GM18951 (cell line): ENCODE measurements around the gene PIP4K2A.

Source experiments
- POLR2A ChIP-seq: IDR thresholded peaks from 4 replicates; pipeline ENCODE4 v1.6.1; 2011; ENCODE audit warnings: mild to moderate bottlenecking; ENCODE audit not compliant: insufficient read length, insufficient read depth; ENCODE audit errors: extremely low read depth
- in situ Hi-C: fragments of 300-500 bp; cut with MboI; formaldehyde crosslinking; loops from one replicate; pipeline ENCODE4 v1.12.0; 2022; ENCODE audit warnings: low sequenced_read_pairs, mixed read lengths, inconsistent platforms; ENCODE audit not compliant: unreplicated experiment

The PIP4K2A gene

DNA sequence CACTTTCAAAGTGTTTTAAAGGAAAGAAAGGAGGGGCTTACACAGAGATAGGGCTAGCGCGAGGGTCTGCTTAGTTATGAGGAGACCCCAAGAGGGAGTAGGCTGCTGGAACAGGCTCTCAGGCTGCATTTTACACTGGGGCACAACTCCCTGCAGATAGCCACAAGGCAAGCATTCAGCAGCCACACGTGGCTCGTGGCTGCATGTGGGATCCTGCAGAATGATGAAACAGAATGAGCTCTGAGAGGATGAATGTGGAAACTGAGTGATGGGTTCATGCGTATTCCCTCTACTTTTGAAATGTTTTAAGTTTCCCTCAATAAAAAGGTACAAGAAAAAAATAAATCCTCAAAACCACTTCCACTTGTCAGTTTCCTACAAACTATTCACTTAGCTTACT, 37.0 kb downstream of the PIP4K2A start:
- no peak for TF ChIP-seq POLR2A
- in situ Hi-C loops, result no loop called here

DNA sequence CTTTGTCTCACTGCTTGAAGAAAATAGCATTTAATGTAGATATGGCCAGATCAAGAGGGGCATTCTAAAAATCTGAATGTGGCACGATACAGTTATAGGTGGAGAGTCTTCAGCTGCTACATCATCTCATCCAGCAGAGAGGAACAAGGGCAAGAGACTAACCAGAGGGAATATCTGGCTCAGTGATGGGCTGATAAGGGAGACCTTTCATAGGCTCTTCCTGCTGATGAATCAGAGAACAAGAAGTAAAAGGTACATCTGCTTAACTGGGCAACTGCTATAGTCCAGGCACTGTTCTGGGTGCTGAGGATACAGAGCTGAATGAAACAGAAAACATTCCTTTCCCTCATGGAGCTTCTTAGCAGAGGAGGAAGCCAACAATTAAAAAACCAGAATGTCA, 37.9 kb downstream of the PIP4K2A start:
- in situ Hi-C loops, result no loop called here
- no peak for TF ChIP-seq POLR2A

DNA sequence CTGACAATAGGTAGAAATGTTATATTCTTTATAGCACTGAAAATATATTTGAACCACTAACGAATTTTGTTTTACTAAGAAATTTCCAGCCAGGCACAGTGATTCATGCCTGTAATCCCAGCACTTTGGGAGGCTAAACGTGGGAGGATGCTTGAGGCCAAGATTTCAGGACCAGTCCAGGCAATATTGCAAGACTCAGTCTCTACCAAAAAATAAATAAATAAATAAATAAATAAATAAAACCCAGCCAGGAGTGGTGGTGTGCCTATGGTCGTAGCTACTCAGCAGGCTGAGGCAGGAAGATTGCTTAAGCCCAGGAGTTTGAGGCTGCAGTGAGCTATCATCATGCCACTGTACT, 39.8 kb downstream of the PIP4K2A start:
- TF ChIP-seq POLR2A, result no peak
- in situ Hi-C loops, result no loop called here

DNA sequence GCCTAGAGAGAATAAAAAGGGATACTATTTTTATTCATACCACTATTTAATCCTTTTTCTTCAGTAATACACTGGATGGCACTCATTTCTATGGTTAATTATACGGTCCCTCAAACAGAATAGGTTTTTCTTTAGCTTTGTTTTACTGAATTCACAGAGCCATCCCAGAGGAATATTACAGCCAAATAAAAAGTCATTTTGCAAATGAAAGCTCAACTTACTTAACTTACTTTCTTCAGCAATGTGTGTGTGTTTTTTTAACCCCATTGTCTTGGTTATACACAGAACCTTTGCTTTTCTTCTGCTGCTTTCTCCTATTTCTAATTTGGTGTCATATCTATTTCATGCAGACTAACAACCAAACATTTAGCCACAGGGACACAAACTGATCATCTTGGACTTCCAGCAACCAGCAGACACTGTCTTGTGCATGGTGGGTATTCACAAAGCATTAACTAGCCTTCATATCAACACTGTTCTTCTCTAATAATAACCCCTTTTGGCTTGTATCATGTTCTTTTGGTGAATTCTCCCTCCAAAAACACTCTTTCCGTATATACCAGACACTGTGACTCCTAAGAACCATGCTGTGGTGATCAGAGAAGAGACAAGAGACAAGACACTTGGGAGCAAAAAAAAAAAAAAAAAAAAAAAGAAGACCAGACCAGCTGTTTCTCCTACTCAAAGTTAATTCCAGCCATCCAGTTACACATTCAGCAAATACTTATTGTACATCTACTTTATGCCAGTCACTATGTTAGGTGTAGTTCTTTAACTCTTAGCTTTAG, 40.4 kb downstream of the PIP4K2A start:
- no peak for TF ChIP-seq POLR2A
- in situ Hi-C loops, result no loop called here

DNA sequence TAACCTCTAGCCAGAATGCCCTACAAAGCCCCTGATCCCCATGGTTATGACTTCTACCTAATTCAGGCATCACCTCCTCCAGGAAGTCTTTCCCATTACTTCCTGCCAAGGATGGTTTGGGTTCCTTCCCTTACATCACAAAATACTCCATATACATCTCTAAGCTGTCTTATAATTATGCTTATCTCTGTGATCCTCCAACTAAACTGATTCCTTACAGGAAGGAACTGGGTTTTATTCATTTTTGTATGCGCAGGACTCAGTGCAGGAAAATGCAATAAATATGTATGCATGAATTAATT, 41.3 kb downstream of the PIP4K2A start:
- TF ChIP-seq POLR2A, result no peak
- in situ Hi-C loops, result no loop called here

DNA sequence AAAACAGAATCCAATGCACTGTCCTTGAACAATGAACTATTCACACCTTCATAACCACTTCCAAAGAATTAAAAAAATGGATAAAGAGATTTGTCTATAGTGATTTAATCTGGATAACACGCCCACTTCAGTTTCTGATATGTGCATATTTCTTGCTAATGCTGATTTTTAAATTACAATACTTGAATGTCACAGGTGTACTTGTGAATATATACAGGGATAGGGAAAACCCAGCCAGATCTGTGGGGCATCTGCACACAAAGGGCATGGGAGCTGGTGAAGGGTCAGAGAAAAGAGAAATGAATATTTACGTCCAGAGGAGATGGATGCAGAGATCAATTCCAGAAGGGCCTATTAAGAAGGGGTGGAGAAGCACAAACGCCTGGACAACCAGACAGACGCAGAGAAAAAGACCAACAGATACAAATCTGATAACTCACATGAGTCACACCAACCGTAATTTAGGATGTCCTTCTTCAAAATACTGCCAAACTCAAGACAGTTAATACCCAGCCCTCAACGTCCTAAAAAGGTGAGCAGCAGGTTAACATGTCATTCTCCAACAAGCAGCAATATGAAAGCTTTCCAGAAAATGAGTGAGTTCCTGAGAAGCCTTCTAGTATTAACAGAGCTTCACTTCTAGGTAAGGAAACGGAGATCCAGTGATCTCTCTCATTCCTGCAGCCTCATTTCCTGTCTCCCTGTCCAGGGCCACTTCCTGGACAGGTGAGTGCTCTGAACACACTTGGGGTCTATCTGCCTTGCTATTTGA, 41.9 kb downstream of the PIP4K2A start:
- TF ChIP-seq POLR2A, result no peak
- in situ Hi-C loops, result no loop called here

DNA sequence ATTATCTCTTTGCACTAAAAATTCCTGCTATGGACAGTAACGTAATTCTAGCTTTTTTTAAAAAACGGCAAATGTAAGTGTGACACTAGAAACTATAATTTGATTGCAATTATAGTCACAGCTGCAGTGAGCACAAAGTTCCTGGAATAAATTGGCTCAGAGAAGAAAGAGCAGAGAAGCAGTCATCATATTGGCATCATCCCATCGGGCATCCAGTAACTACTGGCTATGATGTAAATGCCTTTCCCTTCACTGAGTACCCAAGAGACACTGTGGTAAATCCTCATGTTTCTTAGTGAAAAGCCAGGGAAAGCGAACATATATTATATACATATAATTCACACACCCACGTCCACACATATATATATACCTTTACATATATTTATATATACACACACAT, 43.6 kb downstream of the PIP4K2A start:
- in situ Hi-C loops, result no loop called here
- TF ChIP-seq POLR2A, result no peak

DNA sequence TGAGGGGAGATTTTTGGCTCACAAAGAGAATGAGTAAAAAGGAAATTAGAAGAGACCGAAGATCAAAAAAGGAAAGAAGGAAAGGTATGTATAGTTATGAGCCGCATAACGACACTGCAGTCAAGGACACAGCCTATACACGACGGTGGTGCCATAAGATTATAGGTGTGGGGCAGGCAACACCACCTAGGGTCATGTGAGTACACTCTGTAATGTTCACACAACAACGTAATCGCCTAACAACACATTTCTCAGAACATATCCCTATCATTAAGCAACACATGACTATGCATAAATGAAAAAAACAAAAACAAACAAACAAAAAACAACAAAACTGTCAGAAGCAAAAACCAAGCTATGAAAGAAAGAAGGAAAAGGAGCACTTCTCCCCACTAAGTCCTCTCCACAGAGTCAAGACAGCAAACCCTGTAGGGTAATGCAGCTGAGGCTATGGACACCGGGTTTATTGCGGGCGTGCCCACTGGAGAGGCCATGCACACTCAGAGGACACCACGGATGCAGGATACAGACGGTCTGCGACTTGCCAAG, 45.1 kb downstream of the PIP4K2A start:
- in situ Hi-C loops, result no loop called here
- TF ChIP-seq POLR2A, result no peak

DNA sequence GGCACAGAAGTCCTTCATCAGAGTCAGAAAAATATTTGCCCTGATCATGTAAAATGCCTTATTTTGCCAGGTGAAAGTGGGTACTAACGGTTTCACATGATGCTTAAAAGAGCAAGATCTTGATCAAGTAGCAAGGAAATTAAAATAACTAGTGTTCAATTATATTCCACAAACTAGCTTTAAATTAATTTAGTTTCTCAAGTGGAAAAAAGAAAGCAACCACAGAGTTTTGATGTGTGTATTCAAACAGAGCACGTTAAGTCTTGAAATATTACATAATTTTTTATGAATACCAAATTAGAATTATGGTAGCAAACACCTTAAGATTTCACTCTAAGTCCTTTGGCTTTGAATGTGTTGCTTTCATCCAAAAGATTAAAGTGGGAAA, 47.3 kb downstream of the PIP4K2A start:
- TF ChIP-seq POLR2A, result no peak
- in situ Hi-C loops, result no loop called here

DNA sequence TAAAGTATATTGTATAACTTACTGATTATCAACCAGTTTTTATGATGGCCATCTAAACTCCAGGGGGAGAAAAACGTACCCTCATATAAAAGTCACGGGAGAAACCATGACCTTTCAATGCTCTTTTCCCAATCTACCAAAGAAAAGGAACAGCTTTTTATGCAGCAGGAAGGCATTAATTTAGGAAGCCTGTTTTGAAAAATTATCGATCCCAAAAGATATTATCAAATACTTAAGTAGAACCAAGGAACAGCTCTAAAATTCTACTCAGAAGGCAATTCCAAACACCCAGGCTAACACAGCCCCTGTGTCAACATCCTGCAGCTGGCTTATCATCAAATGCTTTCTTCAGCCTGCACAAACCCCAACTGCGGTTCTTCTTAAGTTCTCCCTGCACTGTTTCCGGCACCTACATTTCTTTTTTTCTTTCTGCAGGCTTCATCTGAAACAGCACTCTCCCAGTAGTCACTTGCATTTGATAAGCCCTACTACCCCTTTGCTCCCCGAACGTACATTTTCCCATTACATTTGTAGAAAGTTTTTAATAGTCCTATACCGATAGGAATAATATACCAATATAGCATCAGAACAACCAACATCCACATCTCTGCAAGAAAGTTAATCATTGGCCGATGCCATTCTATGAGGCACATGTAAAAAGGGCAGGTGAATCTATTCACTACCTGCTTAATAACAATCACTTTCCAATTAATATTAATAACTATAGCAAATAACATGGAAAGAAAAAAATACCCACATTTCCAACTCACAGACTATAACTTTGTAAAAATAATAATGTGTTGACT, 47.9 kb downstream of the PIP4K2A start:
- in situ Hi-C loops, result no loop called here

DNA sequence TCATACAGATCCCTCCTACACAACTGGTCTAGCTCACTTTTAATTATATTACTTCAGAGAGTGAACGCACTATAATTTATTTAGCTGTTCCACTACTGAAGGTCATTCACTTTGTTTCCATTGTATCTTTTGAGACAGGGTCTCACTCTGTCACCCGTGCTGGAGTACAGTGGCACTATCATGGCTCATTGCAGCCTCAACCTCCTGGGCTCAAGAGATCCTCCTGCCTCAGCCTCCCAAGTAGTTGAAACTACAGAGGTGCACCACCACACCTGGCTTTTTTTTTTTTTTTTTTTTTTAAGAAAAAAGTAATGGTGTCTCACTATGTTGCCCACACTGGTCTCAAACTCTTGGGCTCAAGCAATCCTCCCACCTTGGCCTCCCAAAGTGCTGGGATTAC, 49.0 kb downstream of the PIP4K2A start:
- in situ Hi-C loops, result no loop called here
- no peak for TF ChIP-seq POLR2A

More for the DNA sequence above, 47.9 kb downstream of the PIP4K2A start:
- no peak for TF ChIP-seq POLR2A

DNA sequence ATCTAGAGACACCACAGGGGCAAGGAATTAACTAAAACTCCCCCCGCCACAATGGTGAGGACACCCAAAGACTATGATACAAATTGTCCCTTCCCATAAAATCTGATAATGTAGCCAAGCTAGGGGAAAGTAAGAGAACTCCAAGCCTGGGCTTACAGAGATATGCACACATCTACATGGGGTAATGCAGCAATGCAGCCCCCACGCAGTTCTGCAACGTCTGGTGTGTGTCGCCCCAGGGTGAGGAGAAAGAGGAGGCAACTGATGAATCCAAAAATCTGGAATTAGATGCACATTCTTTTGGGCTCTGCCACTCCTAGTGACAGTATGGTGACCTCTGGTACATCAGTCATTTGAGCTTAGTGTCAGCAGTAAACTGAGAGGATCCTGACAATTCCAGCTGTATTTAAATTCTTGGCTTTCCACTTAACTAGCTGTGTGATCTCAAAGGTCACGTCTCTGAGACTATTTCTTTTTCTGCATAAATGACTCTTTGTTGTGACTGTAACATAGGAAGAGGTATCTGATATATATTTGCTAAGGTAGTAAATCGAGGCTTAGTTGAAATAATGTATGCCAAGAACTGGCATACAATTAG, 51.5 kb downstream of the PIP4K2A start:
- no peak for TF ChIP-seq POLR2A
- in situ Hi-C loops, result no loop called here

DNA sequence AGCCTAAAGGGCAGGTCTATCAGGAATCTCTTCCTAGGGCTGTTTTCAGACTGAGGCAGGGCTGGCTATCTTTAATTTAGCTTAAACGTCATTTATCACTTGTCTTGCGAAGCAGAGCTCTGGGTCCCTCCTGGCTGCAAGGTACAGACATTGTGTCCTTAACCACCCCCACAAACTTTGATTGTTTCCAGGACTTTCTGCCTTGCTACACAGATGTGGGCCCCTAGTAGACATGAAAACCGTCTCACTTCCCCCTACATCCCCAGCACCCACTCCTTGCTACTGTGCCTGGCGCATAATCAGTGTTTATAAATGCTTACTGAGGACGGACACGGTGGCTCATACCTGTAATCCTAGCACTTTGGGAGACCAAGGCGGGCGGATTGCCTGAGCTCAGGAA, 54.5 kb downstream of the PIP4K2A start:
- TF ChIP-seq POLR2A, result no peak
- in situ Hi-C loops, result no loop called here
